GM15510 (cell line): ENCODE measurements around the gene LPXN.

Experiments used
- POLR2A ChIP-seq: IDR thresholded peaks from 3 replicates; pipeline ENCODE4 v1.6.1; 2011; ENCODE audit warnings: borderline replicate concordance; ENCODE audit not compliant: insufficient read length; ENCODE audit errors: extremely low read depth

The LPXN gene

DNA sequence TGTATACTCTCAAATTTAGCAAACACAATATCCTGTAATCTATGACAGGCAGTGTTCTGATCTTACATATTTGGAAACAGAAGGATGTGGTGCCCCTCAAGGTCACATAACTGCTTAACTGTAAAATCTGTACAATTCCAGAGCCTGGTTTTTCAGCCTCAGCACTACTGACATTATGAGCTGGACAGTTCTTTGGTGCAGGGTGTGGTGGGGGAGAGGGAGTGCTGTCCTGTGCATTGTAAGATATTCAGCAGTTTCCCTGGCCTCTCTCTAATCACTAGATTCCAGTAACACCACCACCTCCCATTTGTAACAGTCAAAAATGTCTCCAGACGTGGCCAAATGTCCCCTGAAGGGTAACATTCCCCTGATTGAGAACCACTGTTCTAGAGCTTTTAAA lies 65.9 kb downstream of the LPXN start:
- no peak for TF ChIP-seq POLR2A

GRCh38 chr11:58508814-58509213 lies 66.8 kb downstream of the LPXN start:
- no peak for TF ChIP-seq POLR2A

DNA sequence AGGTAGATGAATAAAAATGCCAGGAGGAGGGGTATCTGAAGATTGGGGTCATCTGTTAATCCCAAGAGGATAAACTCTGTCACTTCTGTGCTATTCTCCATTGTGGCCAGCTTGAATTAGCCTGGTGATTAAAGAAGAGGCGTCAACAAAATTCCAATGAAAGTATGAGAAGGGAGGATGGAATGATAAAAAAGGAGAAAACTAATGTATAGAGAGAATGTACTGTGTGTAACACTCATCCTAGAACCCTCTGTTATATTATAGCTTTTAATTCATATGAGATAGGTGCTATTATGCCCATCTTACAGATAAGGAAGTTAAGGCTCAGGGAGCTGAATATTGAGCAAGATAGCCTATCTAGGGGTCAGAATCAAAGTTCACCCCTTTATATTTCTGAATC lies 67.7 kb downstream of the LPXN start, which contains the start of gene OR5B21:
Gene OR5B21 (minus strand): TSS at position 101 of the 400 bp plus-strand sequence. CDS start 0 bp downstream, at position 101.
- no peak for TF ChIP-seq POLR2A

GRCh38 chr11:58507355-58507754 lies 68.3 kb downstream of the LPXN start:
- no peak for TF ChIP-seq POLR2A

- no peak for TF ChIP-seq POLR2A
Observed at GRCh38 chr11:58506935-58507334, 68.7 kb downstream of the LPXN start.

GRCh38 chr11:58505849-58506248 lies 69.8 kb downstream of the LPXN start:
- TF ChIP-seq POLR2A, result no peak

DNA sequence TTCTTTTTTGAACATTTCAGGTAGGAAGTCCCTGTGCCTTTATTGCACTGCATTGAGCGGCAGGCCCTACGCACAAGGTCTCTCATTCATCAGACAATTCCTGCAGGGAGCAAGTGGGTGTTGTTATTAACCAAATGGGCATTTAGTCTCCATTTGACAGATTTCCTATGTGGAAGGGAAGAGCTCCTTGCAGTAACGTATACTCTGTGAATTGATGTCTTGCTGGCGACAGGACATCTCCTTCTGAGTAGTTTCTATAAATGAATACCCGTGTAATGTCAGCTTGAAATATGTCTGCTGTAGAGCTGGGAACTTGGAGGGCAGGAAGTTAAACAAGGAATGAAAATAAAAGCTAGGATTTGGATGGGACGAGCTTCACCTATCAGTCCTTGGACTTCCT lies 71.4 kb downstream of the LPXN start:
- no peak for TF ChIP-seq POLR2A

- no peak for TF ChIP-seq POLR2A
Observed at GRCh38 chr11:58503361-58503856, 72.2 kb downstream of the LPXN start.

GRCh38 chr11:58502004-58502403 lies 73.7 kb downstream of the LPXN start:
- no peak for TF ChIP-seq POLR2A

DNA sequence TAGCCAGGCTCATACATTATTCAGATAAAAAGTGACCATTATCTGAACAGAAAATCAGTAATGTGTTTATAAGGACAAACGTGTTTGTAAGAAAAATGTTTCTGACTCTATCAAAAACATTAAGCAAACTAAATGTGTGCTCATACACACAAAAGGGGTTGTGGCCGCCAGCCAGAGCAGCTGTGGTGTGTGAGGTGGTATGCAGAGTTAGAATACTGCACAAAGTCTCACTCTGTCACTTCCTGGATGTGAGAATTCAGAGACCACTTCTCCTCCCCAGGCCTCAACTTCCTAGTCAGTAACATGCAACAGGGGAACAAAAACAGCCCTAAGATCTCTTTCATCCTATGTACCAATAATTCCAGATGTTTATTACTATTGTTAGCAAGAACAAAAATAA lies 77.2 kb downstream of the LPXN start:
- no peak for TF ChIP-seq POLR2A

DNA sequence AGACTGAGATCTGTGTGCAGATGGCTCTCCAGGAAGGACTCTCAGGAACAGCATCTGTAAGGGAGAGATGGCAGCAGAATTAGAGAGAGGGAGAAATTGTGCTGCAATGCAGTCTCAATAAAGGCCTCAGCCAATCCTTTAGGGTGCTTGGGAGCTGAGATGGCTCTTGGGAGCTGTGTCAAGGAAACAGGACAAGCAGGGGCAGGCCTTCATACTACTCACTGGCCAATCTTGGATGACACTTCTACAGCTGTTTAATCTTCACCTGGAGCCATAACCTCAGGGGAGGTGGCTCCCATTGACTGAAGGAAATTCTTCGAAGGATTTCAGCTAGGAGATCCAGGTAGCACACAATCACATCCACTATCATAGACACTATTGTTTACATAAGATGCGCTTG lies 77.7 kb downstream of the LPXN start:
- TF ChIP-seq POLR2A, result no peak

GRCh38 chr11:58495906-58496305 lies 79.8 kb downstream of the LPXN start:
- TF ChIP-seq POLR2A, result no peak

DNA sequence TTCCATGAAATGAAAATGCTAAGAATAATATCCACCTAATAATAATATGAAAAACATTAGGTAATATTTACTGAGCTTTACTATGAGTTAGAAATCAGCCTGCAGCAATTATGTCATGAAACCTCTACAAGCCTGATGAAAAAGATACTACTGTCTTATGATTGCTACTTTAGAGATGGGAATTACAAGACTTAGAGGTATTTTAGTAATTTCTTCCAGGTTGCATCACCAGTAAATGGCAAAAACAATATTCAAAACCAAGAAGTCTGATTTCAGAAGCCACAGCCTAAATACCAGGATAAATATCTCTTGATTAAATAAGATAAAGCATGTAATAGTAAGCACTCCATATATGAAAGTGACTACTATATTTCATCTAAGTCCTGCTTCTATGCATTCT lies 81.6 kb downstream of the LPXN start:
- TF ChIP-seq POLR2A, result no peak

GRCh38 chr11:58493676-58494075 lies 82.0 kb downstream of the LPXN start:
- no peak for TF ChIP-seq POLR2A

GRCh38 chr11:58490827-58491226 lies 84.8 kb downstream of the LPXN start:
- no peak for TF ChIP-seq POLR2A

- TF ChIP-seq POLR2A, result no peak
Observed at GRCh38 chr11:58487170-58487569, 88.5 kb downstream of the LPXN start.

DNA sequence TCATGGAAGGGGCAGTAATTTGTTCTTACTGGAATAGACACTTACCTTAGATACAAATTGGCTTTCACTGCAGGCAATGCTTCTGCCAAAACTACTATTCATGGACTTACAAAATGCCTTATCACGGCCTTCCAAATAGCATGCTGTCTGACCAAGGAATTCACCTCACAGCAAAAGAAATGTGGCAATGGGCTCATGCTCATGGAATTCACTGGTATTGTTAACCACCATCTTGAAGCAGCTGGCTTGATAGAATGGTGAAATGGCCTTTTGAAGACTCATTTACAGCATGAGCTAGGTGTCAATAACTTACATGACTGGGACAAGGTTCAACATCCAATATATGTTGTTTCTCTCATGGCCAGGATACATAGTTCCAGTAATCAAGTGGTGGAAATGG lies 89.7 kb downstream of the LPXN start:
- TF ChIP-seq POLR2A, result no peak
